ENCODE measurements around the gene PUSL1.

GRCh38 chr1:1328254-1328653 is 19.9 kb downstream of the PUSL1 start:
- TF ChIP-seq CTCF (IDR thresholded peaks at IDR 0.05) (no peak), POLR2A (IDR thresholded peaks at IDR 0.05) (no peak)

Data from right lobe of liver (tissue), 4 donors.